ES-I3 (cell line): ENCODE results near the gene ZNF296.
A peak's percentile ranks its signal among the peaks of the same experiment; 100 is the strongest.

Experiments used
- H3K36me3 ChIP-seq: 2 replicates; pipeline ENCODE4 v1.6.1; 2013; ENCODE audit warnings: mild to moderate bottlenecking, low read length, control low read depth, moderate library complexity; ENCODE audit not compliant: insufficient read depth
- H3K4me1 ChIP-seq: 2 replicates; pipeline ENCODE4 v1.6.1; 2013; ENCODE audit warnings: mild to moderate bottlenecking, control low read depth, low read length; ENCODE audit not compliant: insufficient read depth
- H3K9ac ChIP-seq: 2 replicates; pipeline ENCODE4 v1.6.1; 2013; ENCODE audit warnings: low read depth, mild to moderate bottlenecking, low read length, moderate library complexity
- H3K9me3 ChIP-seq: 2 replicates; pipeline ENCODE4 v1.6.1; 2013; ENCODE audit warnings: mild to moderate bottlenecking, low read length, moderate library complexity; ENCODE audit not compliant: control insufficient read depth, insufficient read depth

Gene ZNF296

GRCh38 chr19:45086480-45086879 is 10.2 kb upstream of the ZNF296 start:
- Histone ChIP-seq H3K9ac (no peak overlapping the region), H3K36me3 (peaks cover 17% of the 10 kb centered on the region), H3K4me1 (no peaks in the 10 kb centered on the region), H3K9me3 (no peaks in the 10 kb centered on the region)

- Histone ChIP-seq H3K9me3 (no peaks in the 10 kb centered on the region), H3K9ac (no peak overlapping the region), H3K36me3 (peaks cover 8% of the 10 kb centered on the region), H3K4me1 (peaks cover 12% of the 10 kb centered on the region)
Measured at GRCh38 chr19:45082170-45082569, 5.9 kb upstream of the ZNF296 start.

GRCh38 chr19:45079911-45080370 is 3.7 kb upstream of the ZNF296 start:
- H3K9ac ChIP-seq: peak overlapping the region; percentile 96
- no peaks in the 10 kb centered on the region for H3K9me3 ChIP-seq
- H3K4me1 ChIP-seq: peaks cover 19% of the 10 kb centered on the region
- H3K36me3 ChIP-seq: peaks cover 3% of the 10 kb centered on the region

- H3K9me3 ChIP-seq: no peaks in the 10 kb centered on the region
- peaks cover 3% of the 10 kb centered on the region for H3K36me3 ChIP-seq
- H3K4me1 ChIP-seq: peaks cover 23% of the 10 kb centered on the region
- peak within 1 kb of the TSS; percentile 96 for H3K9ac ChIP-seq
Measured at GRCh38 chr19:45079063-45079910, 3.0 kb upstream of the ZNF296 start, which contains the start of gene GEMIN7. Gene GEMIN7, plus strand, starts transcription at chr19:45079260. Its CDS starts 10,855 bp downstream, at chr19:45090115.

GRCh38 chr19:45078390-45079062 is 2.2 kb upstream of the ZNF296 start:
- peak overlapping the region; percentile 96 for H3K9ac ChIP-seq
- H3K36me3 ChIP-seq: peaks cover 3% of the 10 kb centered on the region
- H3K4me1 ChIP-seq: peaks cover 25% of the 10 kb centered on the region
- H3K9me3 ChIP-seq: no peaks in the 10 kb centered on the region

- Histone ChIP-seq H3K36me3 (peaks cover 3% of the 10 kb centered on the region), H3K9me3 (no peaks in the 10 kb centered on the region), H3K4me1 (peaks cover 25% of the 10 kb centered on the region), H3K9ac (peak overlapping the region; percentile 75)
Measured at GRCh38 chr19:45076851-45077730, 813 bp upstream of the ZNF296 start.

- H3K4me1 ChIP-seq: peaks cover 25% of the 10 kb centered on the region
- peak overlapping the region; percentile 75 for H3K9ac ChIP-seq
- H3K36me3 ChIP-seq: peaks cover 3% of the 10 kb centered on the region; the same call in 1 of the 2 replicates
Measured at GRCh38 chr19:45075301-45076028, 813 bp downstream of the ZNF296 start.

GRCh38 chr19:45074744-45075300 is 1.5 kb downstream of the ZNF296 start:
- Histone ChIP-seq H3K9me3 (no peaks in the 10 kb centered on the region), H3K4me1 (peaks cover 25% of the 10 kb centered on the region), H3K36me3 (peaks cover 3% of the 10 kb centered on the region; the same call in 1 of the 2 replicates), H3K9ac (peak overlapping the region; percentile 56; the same call in 1 of the 2 replicates)

More at GRCh38 chr19:45075301-45076028, 813 bp downstream of the ZNF296 start:
- H3K9me3 ChIP-seq: no peaks in the 10 kb centered on the region

GRCh38 chr19:45071969-45072790 is 4.1 kb downstream of the ZNF296 start:
- Histone ChIP-seq H3K36me3 (peaks cover 3% of the 10 kb centered on the region; the same call in 1 of the 2 replicates), H3K9ac (no peak overlapping the region), H3K4me1 (peaks cover 13% of the 10 kb centered on the region), H3K9me3 (no peaks in the 10 kb centered on the region)

- H3K9me3 ChIP-seq: no peaks in the 10 kb centered on the region
- H3K36me3 ChIP-seq: peaks cover 3% of the 10 kb centered on the region; the same call in 1 of the 2 replicates
- no peak overlapping the region for H3K9ac ChIP-seq
- H3K4me1 ChIP-seq: peaks cover 7% of the 10 kb centered on the region
Measured at GRCh38 chr19:45071545-45071938, 4.7 kb downstream of the ZNF296 start.

GRCh38 chr19:45070861-45071544 is 5.3 kb downstream of the ZNF296 start:
- Histone ChIP-seq H3K36me3 (peaks cover 3% of the 10 kb centered on the region; the same call in 1 of the 2 replicates), H3K9ac (no peak overlapping the region), H3K4me1 (peaks cover 6% of the 10 kb centered on the region), H3K9me3 (no peaks in the 10 kb centered on the region)

GRCh38 chr19:45070214-45070613 is 6.1 kb downstream of the ZNF296 start:
- Histone ChIP-seq H3K36me3 (peaks cover 3% of the 10 kb centered on the region; the same call in 1 of the 2 replicates), H3K9ac (no peak overlapping the region), H3K4me1 (peaks cover 6% of the 10 kb centered on the region), H3K9me3 (no peaks in the 10 kb centered on the region)
